K562 (cell line): ENCODE results near the gene BROX. TPM values are rescaled to one million over a fixed set of nuclear protein-coding genes. Genes with fewer than 3 reads are reported as not detected.

Experiments
- ATAC-seq: fragments of 200-7000 bp; cut with Tn5 transposase; 3 replicates; pipeline ENCODE4 v1.9.1; 2020; ENCODE audit warnings: moderate library complexity
- BruUV-seq: library from RNA; stranded (reverse); fragments of 400-500 nt; replicated peaks from 2 replicates; lab custom pipeline; 2021; lab: Mats Ljungman, UMichigan
- CTCF ChIA-PET: fragments of 300-600 bp; formaldehyde crosslinking; extraction: SDS; loops from one replicate; lab custom pipeline; 2021; ENCODE audit warnings: low intra/inter-chr PET ratio; lab: Yijun Ruan, JAX
- POLR2A ChIA-PET: fragments of 300-600, 350-650 bp; sonication (Branson Sonifier 250); formaldehyde crosslinking; extraction: SDS; loops from one replicate; lab custom pipeline; 2021; ENCODE audit warnings: antibody characterized with exemption, inconsistent platforms; lab: Yijun Ruan, JAX
- DNase-seq, 4 experiments: peaks; one replicate each; pipeline versions ENCODE4 v3.0.0 to v3.0.0-alpha.2; 2011 to 2018; ENCODE audit warnings: low spot score in 3 of 4, mixed read lengths in 3 of 4; ENCODE audit errors: extremely low read depth in 1 of 4
- FAIRE-seq: peaks from 2 replicates; lab custom pipeline; 2011; peaks lifted over from hg19 to GRCh38; lab: Jason Lieb, UNC
- H2AFZ ChIP-seq: 2 replicates; pipeline ENCODE4 v1.6.0; 2011; ENCODE audit warnings: low read depth, low read length, control low read depth, inconsistent platforms
- H3K27ac ChIP-seq: fragments of 200-600 bp; 3 replicates; pipeline ENCODE4 v1.8.0; 2011; ENCODE audit warnings: low read depth, mild to moderate bottlenecking, control low read depth, inconsistent platforms, low read length, moderate library complexity, mixed read lengths; ENCODE audit errors: extremely low read depth
- H3K27me3 ChIP-seq, 2 experiments: fragments of 300-600 bp in 1 of 2; 2 replicates in 1 of 2; 3 replicates in 1 of 2; pipeline versions ENCODE4 v1.6.0 to v1.8.0; 2011; ENCODE audit warnings: inconsistent platforms in 2 of 2, low read length in 2 of 2, mild to moderate bottlenecking in 1 of 2, mixed read lengths in 1 of 2, moderate library complexity in 1 of 2; ENCODE audit not compliant: control insufficient read depth in 2 of 2, insufficient read depth in 2 of 2
- H3K36me3 ChIP-seq: fragments of 300-600 bp; 3 replicates; pipeline ENCODE4 v1.8.0; 2011; ENCODE audit warnings: mild to moderate bottlenecking, low read length, inconsistent platforms; ENCODE audit not compliant: control insufficient read depth, insufficient read depth
- H3K4me1 ChIP-seq, 2 experiments: fragments of 200-600 bp in 1 of 2; replicated peaks in 1 of 2; 2 replicates in 1 of 2; 3 replicates in 1 of 2; pipeline versions ENCODE4 v1.5.1 to v1.8.0; 2011; ENCODE audit warnings: inconsistent platforms in 2 of 2, low read length in 2 of 2, mild to moderate bottlenecking in 1 of 2, mixed read lengths in 1 of 2, moderate library complexity in 1 of 2; ENCODE audit not compliant: control insufficient read depth in 2 of 2, insufficient read depth in 2 of 2
- H3K4me2 ChIP-seq: 2 replicates; pipeline ENCODE4 v1.6.1; 2011; ENCODE audit warnings: low read length, control low read depth, inconsistent platforms, mixed read lengths; ENCODE audit not compliant: insufficient read depth
- H3K4me3 ChIP-seq: fragments of 200-600 bp; sonication (generic), shearing (Covaris generic); 2 replicates; pipeline ENCODE4 v1.5.1; 2016; ENCODE audit warnings: control low read depth, inconsistent platforms
- H3K79me2 ChIP-seq: fragments of 200-600 bp; 3 replicates; pipeline ENCODE4 v1.8.0; 2011; ENCODE audit warnings: low read length, inconsistent platforms; ENCODE audit not compliant: control insufficient read depth, insufficient read depth
- H3K9ac ChIP-seq, 2 experiments: 2 replicates each; pipeline versions ENCODE4 v1.6.0 to v1.6.1; 2011; ENCODE audit warnings: low read depth in 2 of 2, low read length in 2 of 2, control low read depth in 1 of 2, inconsistent platforms in 1 of 2, mild to moderate bottlenecking in 1 of 2, mixed read lengths in 1 of 2; ENCODE audit not compliant: insufficient read depth in 1 of 2
- H3K9me1 ChIP-seq: one replicate; pipeline ENCODE4 v1.6.0; 2011; ENCODE audit warnings: inconsistent platforms, mild to moderate bottlenecking, low read length, moderate library complexity; ENCODE audit not compliant: control insufficient read depth, insufficient read depth
- H3K9me3 ChIP-seq: replicated peaks from 2 replicates; pipeline ENCODE4 v1.5.1; 2011; ENCODE audit warnings: low read depth, low read length, inconsistent platforms; ENCODE audit not compliant: control insufficient read depth, insufficient read depth
- H4K20me1 ChIP-seq: replicated peaks from 2 replicates; pipeline ENCODE4 v1.6.1; 2011; ENCODE audit warnings: low read length, inconsistent platforms, mixed read lengths; ENCODE audit not compliant: control insufficient read depth, insufficient read depth
- ARID2 ChIP-seq: fragments of 450-650 bp; IDR thresholded peaks from 2 replicates; pipeline ENCODE4 v1.6.1; 2017; ENCODE audit warnings: antibody characterized with exemption, mild to moderate bottlenecking
- BHLHE40 ChIP-seq: IDR thresholded peaks from 2 replicates; pipeline ENCODE4 v1.6.1; 2011; ENCODE audit warnings: low read length, improper control_type of control experiment
- EP300 ChIP-seq: IDR thresholded peaks from 2 replicates; pipeline ENCODE4 v1.6.1; 2012; ENCODE audit warnings: low read length, improper control_type of control experiment
- ERF ChIP-seq: fragments of 450-650 bp; formaldehyde crosslinking; IDR thresholded peaks from 2 replicates; pipeline ENCODE4 v1.4.0; 2020; ENCODE audit warnings: mild to moderate bottlenecking, mixed read lengths
- ETV5 ChIP-seq: sonication (generic); formaldehyde crosslinking; IDR thresholded peaks from 2 replicates; pipeline ENCODE4 v1.4.0; 2020; ENCODE audit warnings: low read depth, mild to moderate bottlenecking, missing genetic modification reagents
- GABPA ChIP-seq: fragments of 200-800 bp; sonication (Bioruptor generic); conservative IDR thresholded peaks from 2 replicates; pipeline ENCODE4 v1.6.1; 2016; ENCODE audit warnings: low read depth, missing genetic modification characterization, missing compliant biosample characterization
- GATAD2A ChIP-seq: fragments of 450-650 bp; IDR thresholded peaks from 2 replicates; pipeline ENCODE4 v1.6.1; 2017
- GATAD2B ChIP-seq: fragments of 450-650 bp; IDR thresholded peaks from 2 replicates; pipeline ENCODE4 v1.6.1; 2017; ENCODE audit warnings: mild to moderate bottlenecking, borderline replicate concordance
- HDAC1 ChIP-seq, 2 experiments: fragments of 450-650 bp; IDR thresholded peaks; 2 replicates each; pipeline ENCODE4 v1.6.1; 2016 to 2017; ENCODE audit warnings: inconsistent platforms in 1 of 2, mild to moderate bottlenecking in 1 of 2, moderate library complexity in 1 of 2
- LEF1 ChIP-seq: fragments of 450-650 bp; IDR thresholded peaks from 2 replicates; pipeline ENCODE4 v1.6.1; 2016; ENCODE audit warnings: mild to moderate bottlenecking
- NCOA2 ChIP-seq, 2 experiments: fragments of 450-650 bp; IDR thresholded peaks; 2 replicates each; pipeline ENCODE4 v1.6.1; 2018; ENCODE audit warnings: mild to moderate bottlenecking in 2 of 2, moderate library complexity in 1 of 2; ENCODE audit not compliant: partially characterized antibody in 2 of 2
- OTX1 ChIP-seq: fragments of 450-650 bp; formaldehyde crosslinking; IDR thresholded peaks from 2 replicates; pipeline ENCODE4 v1.4.0; 2022; ENCODE audit warnings: mild to moderate bottlenecking
- PRDM10 ChIP-seq: fragments of 450-650 bp; IDR thresholded peaks from 2 replicates; pipeline ENCODE4 v1.6.1; 2018; ENCODE audit not compliant: partially characterized antibody
- RB1 ChIP-seq: fragments of 450-650 bp; IDR thresholded peaks from 2 replicates; pipeline ENCODE4 v1.6.1; 2017; ENCODE audit warnings: low read depth, mild to moderate bottlenecking
- SIN3B ChIP-seq: fragments of 450-650 bp; IDR thresholded peaks from 2 replicates; pipeline ENCODE4 v1.6.1; 2017; ENCODE audit warnings: low read depth, mild to moderate bottlenecking, moderate library complexity
- SLC30A9 ChIP-seq: fragments of 250-450 bp; sonication (Bioruptor Pico); IDR thresholded peaks from 2 replicates; pipeline ENCODE4 v1.8.0; 2022; ENCODE audit warnings: mild to moderate bottlenecking, moderate library complexity
- TAL1 ChIP-seq: fragments of 450-650 bp; IDR thresholded peaks from 2 replicates; pipeline ENCODE4 v1.6.1; 2016; ENCODE audit warnings: mild to moderate bottlenecking
- XRCC5 ChIP-seq: fragments of 200-400 bp; formaldehyde crosslinking; IDR thresholded peaks from 2 replicates; pipeline ENCODE4 v1.6.1; 2017; ENCODE audit warnings: low read depth, mild to moderate bottlenecking, low read length
- ZBTB17 ChIP-seq: fragments of 450-650 bp; formaldehyde crosslinking; IDR thresholded peaks from 2 replicates; pipeline ENCODE4 v1.4.0; 2020; ENCODE audit warnings: mild to moderate bottlenecking
- ZNF316 ChIP-seq: fragments of 450-650 bp; IDR thresholded peaks from 2 replicates; pipeline ENCODE4 v1.6.1; 2016
- ZNF445 ChIP-seq: fragments of 250-450 bp; sonication (Bioruptor Pico); IDR thresholded peaks from 2 replicates; pipeline ENCODE4 v1.4.0; 2020; ENCODE audit warnings: low read depth, mild to moderate bottlenecking, moderate library complexity
- WGBS: fragments of 100-300 bp; shearing (Covaris generic); methylation state at CpG from one replicate; pipeline ENCODE4 v1.1.6; 2016; ENCODE audit warnings: low coverage, mixed read lengths; ENCODE audit not compliant: insufficient coverage; ENCODE audit errors: missing lambda C conversion rate; 5-methylcytosine and 5-hydroxymethylcytosine counted together
- in situ Hi-C: fragments of 300-500 bp; cut with MboI; formaldehyde crosslinking; loops from 4 replicates; pipeline ENCODE4 v1.15.0; 2018; ENCODE audit warnings: inconsistent platforms, mixed read lengths
- intact Hi-C: fragments of 100-400 bp; cut with micrococcal nuclease; formaldehyde crosslinking; loops from 2 replicates; pipeline ENCODE4 v1.14.2; 2022
- polyA plus RNA-seq, 8 experiments: library from polyadenylated mRNA; depleted of rRNA in 4 of 8; stranded (reverse) in 5 of 8; unstranded in 3 of 8; fragments of >200 nt; fragmentation: Nextera tagmentation in 2 of 8; fragmentation: Illumina TruSeq in 1 of 8; extraction: Ambion mirVana in 2 of 8; extraction: Trizol in 1 of 8; gene quantifications; 2 replicates each; pipeline versions ENCODE4 v1.2.1 to v1.2.3, GENCODE V29; 2011 to 2014; ENCODE audit warnings: inconsistent platforms in 1 of 8, missing spikeins in 1 of 8
- total RNA-seq, 7 experiments: library from RNA; depleted of rRNA in 6 of 7; stranded (reverse); fragments of >200 nt in 6 of 7; fragmentation: Illumina TruSeq in 2 of 7; extraction: Trizol in 2 of 7; gene quantifications; 2 replicates each; pipeline versions ENCODE4 v1.2.1 to v1.2.3, GENCODE V29; 2011 to 2021; ENCODE audit warnings: low replicate concordance in 1 of 7

The BROX gene
- total and polyA plus RNA-seq, 9 of the 15 experiments (the other 6 are each of a cell fraction or from before 2014, with no cell fraction given): 9.4 to 153 (median 45.1) TPM

DNA sequence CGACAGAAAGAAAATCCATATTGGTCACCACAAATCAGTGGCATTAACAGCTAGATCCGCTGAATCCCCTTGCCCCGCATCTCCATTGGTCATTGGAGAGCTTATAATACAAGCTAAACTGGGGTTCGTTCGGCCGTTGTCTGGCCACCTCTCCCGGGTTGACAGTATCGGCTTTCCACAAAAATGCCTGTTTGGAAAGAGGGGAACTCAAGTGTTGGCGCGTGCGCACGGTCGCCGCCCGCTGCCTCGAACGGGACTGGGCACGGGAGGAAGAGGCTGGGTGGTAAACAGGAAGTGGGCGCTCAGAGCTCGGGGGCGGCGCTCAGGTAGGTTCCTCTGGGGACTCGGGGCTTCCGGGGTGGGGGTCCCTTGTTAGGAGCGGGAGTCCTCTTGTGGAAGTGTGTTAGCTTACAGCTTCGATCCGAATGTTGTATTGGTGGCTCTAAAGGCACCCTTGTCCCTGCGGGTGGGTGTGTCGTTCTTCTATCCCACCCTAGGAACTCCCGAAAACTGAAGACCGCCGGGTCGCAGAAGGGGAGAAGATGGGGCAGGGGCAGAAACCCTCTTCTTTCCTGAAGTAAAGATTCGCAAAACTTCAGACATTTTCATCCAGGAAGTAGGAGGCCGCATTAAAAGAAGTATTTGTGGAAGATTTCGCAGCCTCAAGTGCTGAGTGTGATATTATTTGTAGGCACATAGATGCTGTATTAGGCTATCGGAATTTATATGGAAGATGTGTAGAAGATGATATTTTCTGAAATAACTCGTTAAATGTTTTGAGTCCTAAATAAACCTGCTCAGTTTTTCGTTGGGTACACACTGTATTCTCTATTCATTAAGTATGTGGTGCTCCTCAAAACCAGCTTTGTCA is 962 bp downstream of the BROX start:
- peak; percentile 76 for ATAC-seq
- H3K9ac ChIP-seq: peak overlapping the region; percentile 93 to 99
- peaks cover 57% of the 10 kb centered on the region for H3K79me2 ChIP-seq
- TF ChIP-seq ERF (CRISPR knock-in tag): 0 out of 2 replicates have a peak, but pooled peaks have one; percentile 38
- TF ChIP-seq EP300: peak; percentile 36
- TF ChIP-seq NCOA2 (IDR thresholded peaks at IDR 0.05; ENCODE audit: partially characterized antibody in 2 of 2): no peak
- no peak for TF ChIP-seq SLC30A9 (CRISPR knock-in tag)
- no peak for TF ChIP-seq SIN3B
- TF ChIP-seq PRDM10: peak; percentile 7
- TF ChIP-seq HDAC1 (IDR thresholded peaks at IDR 0.05): peak in 1 of 2 experiments; percentile 55; a peak in 2 of 4 replicates
- peak; percentile 76; the same call in 1 of the 2 replicates for TF ChIP-seq GATAD2A
- TF ChIP-seq ZBTB17: peak; percentile 99
- peak; percentile 100 for TF ChIP-seq BHLHE40
- 0 out of 2 replicates have a peak, but pooled peaks have one; percentile 15 for TF ChIP-seq TAL1
- TF ChIP-seq ZNF445 (CRISPR knock-in tag): 0 out of 2 replicates have a peak, but pooled peaks have one; percentile 7
- TF ChIP-seq ARID2: no peak
- peak; percentile 92 for TF ChIP-seq GABPA (tag)
- TF ChIP-seq GATAD2B: 0 out of 2 replicates have a peak, but pooled peaks have one; percentile 61
- peak; percentile 48; the same call in 1 of the 2 replicates for TF ChIP-seq ETV5 (CRISPR knock-in tag)
- TF ChIP-seq OTX1 (CRISPR knock-in tag): peak; percentile 66; the same call in 1 of the 2 replicates
- TF ChIP-seq XRCC5: peak; percentile 95
- TF ChIP-seq RB1: peak; percentile 41; the same call in 1 of the 2 replicates
- TF ChIP-seq ZNF316: peak; percentile 56
- TF ChIP-seq LEF1: peak; percentile 69; the same call in 1 of the 2 replicates

More for the DNA sequence above, 962 bp downstream of the BROX start:
- BruUV-seq: TSS peak; percentile 53
- peak overlapping the region; percentile 97 for H2AFZ ChIP-seq
- in situ Hi-C loops: loop anchor here (10.0 kb wide), 1 partner anchor 249 kb away; no protein-coding TSS in a partner anchor
- no peaks in the 10 kb centered on the region for H3K9me1 ChIP-seq
- peak; percentile 85 to 98 (median 88) for DNase-seq
- H3K27me3 ChIP-seq: no peaks in the 10 kb centered on the region
- H3K36me3 ChIP-seq: peaks cover 33% of the 10 kb centered on the region; the same call in 2 of the 3 replicates
- intact Hi-C loops: no loop called here
- H3K9me3 ChIP-seq: no peaks in the 10 kb centered on the region
- under 1% methylated on average over 39 of the region's 39 CpGs for WGBS
- POLR2A ChIA-PET: interaction anchor here (0.5 to 2.0 kb wide), 11 partner anchors 9 to 426 kb away, joined by 3 to 7 read pairs (median 4); partner anchors contain the start of gene FAM177B
- H3K27ac ChIP-seq: peak overlapping the region; percentile 98
- H3K4me1 ChIP-seq: peaks cover 19% of the 10 kb centered on the region in 2 experiments; a peak in 4 of 5 replicates
- CTCF ChIA-PET: no interaction called here
- peak overlapping the region; percentile 96 for H3K4me2 ChIP-seq
- H3K4me3 ChIP-seq: peak overlapping the region; percentile 71
- FAIRE-seq: peak; percentile 86
- H4K20me1 ChIP-seq: peaks cover 4% of the 10 kb centered on the region; the same call in 1 of the 2 replicates
